Measurements from ENCODE around the gene TMEM156. TPM values are rescaled to one million over a fixed set of nuclear protein-coding genes. Genes with fewer than 3 reads are reported as not detected.

Gene TMEM156
- total RNA-seq, 2 donors from 2014 or later, result not detected

GRCh38 chr4:39061457-39061856 lies 29.2 kb upstream of the TMEM156 start:
- no peaks in the 10 kb centered on the region for H3K9me3 ChIP-seq (ENCODE audit: control insufficient read depth, low read length)
- H3K4me3 Mint-ChIP-seq, result no peak overlapping the region
- H3K36me3 ChIP-seq (ENCODE audit: control insufficient read depth, insufficient read depth, low read length), result no peaks in the 10 kb centered on the region
- no peaks in the 10 kb centered on the region for H3K27me3 ChIP-seq (ENCODE audit: control insufficient read depth, insufficient read depth, low read length, poor library complexity, severe bottlenecking)
- no peaks in the 10 kb centered on the region for H3K27me3 Mint-ChIP-seq (ENCODE audit: insufficient read depth)
- no peak for DNase-seq
- H3K27ac ChIP-seq (ENCODE audit: low read depth, low read length), result no peak overlapping the region
- no peak overlapping the region for H3K27ac Mint-ChIP-seq
- no peaks in the 10 kb centered on the region for H3K4me1 ChIP-seq (ENCODE audit: control insufficient read depth, insufficient read depth, low read length)
- H3K9ac ChIP-seq (ENCODE audit: extremely low read depth, low read length, poor library complexity, severe bottlenecking), result no peak overlapping the region
- TF ChIP-seq CTCF (conservative IDR thresholded peaks at IDR 0.05), result no peak
- no peak overlapping the region for H3K4me3 ChIP-seq (ENCODE audit: low read length)
- H3K4me1 Mint-ChIP-seq, result peaks cover 10% of the 10 kb centered on the region
- WGBS, 2 experiments (ENCODE audit: insufficient coverage in 1 of 2, insufficient read length in 1 of 2), result 87% methylated on average over 1 of the region's 1 CpG; no CpG with 5 or more reads in 1 of the 2 experiments
- H3K36me3 Mint-ChIP-seq (ENCODE audit: low read depth), result no peaks in the 10 kb centered on the region
- H3K9me3 Mint-ChIP-seq, result no peaks in the 10 kb centered on the region

DNA sequence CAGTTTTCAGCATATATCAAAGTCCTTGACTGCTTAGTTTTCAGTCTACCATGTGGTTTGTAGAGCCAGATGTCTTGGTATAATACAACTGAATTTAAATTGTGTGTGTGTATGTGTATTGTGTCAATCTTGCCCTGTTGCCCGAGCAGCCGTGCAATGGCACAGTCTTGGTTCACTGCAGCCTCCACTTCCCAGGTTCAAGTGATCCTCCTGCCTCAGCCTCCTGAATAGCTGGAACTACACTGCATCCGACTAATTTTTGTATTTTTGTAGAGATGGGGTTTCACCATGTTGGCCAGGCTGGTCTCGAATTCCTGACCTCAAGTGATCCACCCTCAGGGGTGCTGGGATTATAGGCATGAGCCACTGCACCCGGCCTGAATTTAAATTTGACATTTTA lies 23.8 kb upstream of the TMEM156 start:
- no peak overlapping the region for H3K4me3 ChIP-seq (ENCODE audit: low read length)
- WGBS, 2 experiments (ENCODE audit: insufficient coverage in 1 of 2, insufficient read length in 1 of 2), result 96 to 100% methylated on average over 4 to 5 of the region's 5 CpGs
- no peak overlapping the region for H3K9ac ChIP-seq (ENCODE audit: extremely low read depth, low read length, poor library complexity, severe bottlenecking)
- peaks cover 3% of the 10 kb centered on the region for H3K4me1 ChIP-seq (ENCODE audit: control insufficient read depth, insufficient read depth, low read length)
- no peak for TF ChIP-seq CTCF (conservative IDR thresholded peaks at IDR 0.05)
- no peak for DNase-seq
- H3K36me3 Mint-ChIP-seq (ENCODE audit: low read depth), result no peaks in the 10 kb centered on the region
- H3K27ac Mint-ChIP-seq, result no peak overlapping the region
- H3K27ac ChIP-seq (ENCODE audit: low read depth, low read length), result no peak overlapping the region
- H3K4me3 Mint-ChIP-seq, result no peak overlapping the region
- no peaks in the 10 kb centered on the region for H3K9me3 Mint-ChIP-seq
- H3K9me3 ChIP-seq (ENCODE audit: control insufficient read depth, low read length), result no peaks in the 10 kb centered on the region
- H3K4me1 Mint-ChIP-seq, result peaks cover 19% of the 10 kb centered on the region
- H3K36me3 ChIP-seq (ENCODE audit: control insufficient read depth, insufficient read depth, low read length), result no peaks in the 10 kb centered on the region
- no peaks in the 10 kb centered on the region for H3K27me3 ChIP-seq (ENCODE audit: control insufficient read depth, insufficient read depth, low read length, poor library complexity, severe bottlenecking)
- H3K27me3 Mint-ChIP-seq (ENCODE audit: insufficient read depth), result no peaks in the 10 kb centered on the region

- Histone ChIP-seq H3K27ac (ENCODE audit: low read depth, low read length) (no peak overlapping the region), H3K9ac (ENCODE audit: extremely low read depth, low read length, poor library complexity, severe bottlenecking) (no peak overlapping the region)
- H3K27ac Mint-ChIP-seq, result no peak overlapping the region
Observed at GRCh38 chr4:39054497-39054896, 22.3 kb upstream of the TMEM156 start.

More at GRCh38 chr4:39054497-39054896, 22.3 kb upstream of the TMEM156 start:
- no peak overlapping the region for H3K4me3 ChIP-seq (ENCODE audit: low read length)
- 72 to 90% methylated on average over 2 to 3 of the region's 3 CpGs for WGBS, 2 experiments (ENCODE audit: insufficient coverage in 1 of 2, insufficient read length in 1 of 2)
- DNase-seq, result no peak
- Mint-ChIP-seq H3K27me3 (ENCODE audit: insufficient read depth) (no peaks in the 10 kb centered on the region), H3K9me3 (no peaks in the 10 kb centered on the region), H3K36me3 (ENCODE audit: low read depth) (no peaks in the 10 kb centered on the region), H3K4me1 (peaks cover 24% of the 10 kb centered on the region), H3K4me3 (no peak overlapping the region)
- no peaks in the 10 kb centered on the region for H3K9me3 ChIP-seq (ENCODE audit: control insufficient read depth, low read length)
- H3K36me3 ChIP-seq (ENCODE audit: control insufficient read depth, insufficient read depth, low read length), result no peaks in the 10 kb centered on the region
- no peaks in the 10 kb centered on the region for H3K27me3 ChIP-seq (ENCODE audit: control insufficient read depth, insufficient read depth, low read length, poor library complexity, severe bottlenecking)
- H3K4me1 ChIP-seq (ENCODE audit: control insufficient read depth, insufficient read depth, low read length), result peaks cover 3% of the 10 kb centered on the region
- no peak for TF ChIP-seq CTCF (conservative IDR thresholded peaks at IDR 0.05)

All from endodermal cell (in vitro differentiated cells).